Measurements from ENCODE around the gene CST2. TPM values are rescaled to one million over a fixed set of nuclear protein-coding genes. Genes with fewer than 3 reads are reported as not detected.

The CST2 gene
- total and polyA plus RNA-seq, 4 donors: not detected

GRCh38 chr20:23872065-23872464, 45.5 kb upstream of the CST2 start:
- Histone ChIP-seq H3K4me1 (ENCODE audit: control insufficient read depth in 4 of 4, insufficient read depth in 4 of 4, low read length in 3 of 4) (no peaks in the 10 kb centered on the region), H3K36me3 (ENCODE audit: control insufficient read depth in 4 of 4, insufficient read depth in 3 of 4, low read depth in 1 of 4, low read length in 3 of 4) (no peaks in the 10 kb centered on the region), H3K4me3 (ENCODE audit: low read depth in 1 of 3, low read length in 3 of 3) (no peak overlapping the region), H3K9ac (ENCODE audit: low read depth in 1 of 2, low read length in 2 of 2) (no peak overlapping the region), H3K27ac (ENCODE audit: low read depth in 1 of 2, low read length in 2 of 2) (no peak overlapping the region), H3K27me3 (ENCODE audit: control insufficient read depth in 4 of 4, insufficient read depth in 4 of 4, low read length in 3 of 4) (peaks cover 0 to 5% (median 2%) of the 10 kb centered on the region in 4 donors), H3K9me3 (ENCODE audit: control insufficient read depth in 4 of 4, low read length in 3 of 4) (no peaks in the 10 kb centered on the region)
- DNase-seq (ENCODE audit: low spot score): no peak
- 80% methylated on average over 1 of the region's 1 CpG for WGBS
- no peak for TF ChIP-seq TAF1 (conservative IDR thresholded peaks at IDR 0.05)

DNA sequence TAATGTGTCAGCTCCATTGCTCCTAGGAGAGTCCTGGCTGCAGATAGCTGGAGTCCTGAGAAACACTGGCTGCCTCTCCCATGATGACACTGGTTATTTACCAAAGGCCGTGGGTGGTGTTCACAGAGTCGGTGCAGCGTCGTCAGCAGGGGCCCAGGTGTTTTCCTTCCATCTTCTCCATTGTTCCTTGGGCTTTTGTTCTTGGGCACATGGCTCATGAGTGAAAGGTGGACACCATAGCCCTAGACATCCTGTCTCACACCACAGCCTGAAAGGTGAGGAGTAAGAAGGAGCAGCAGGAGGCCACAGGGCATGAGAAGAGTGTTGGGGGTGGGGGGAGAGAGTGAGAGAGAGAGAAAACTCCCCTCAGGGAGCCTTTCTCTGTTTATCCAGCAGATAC, 43.9 kb upstream of the CST2 start:
- no peak overlapping the region for H3K27ac ChIP-seq (ENCODE audit: low read depth in 1 of 2, low read length in 2 of 2)
- WGBS: 24% methylated on average over 4 of the region's 4 CpGs
- H3K9me3 ChIP-seq (ENCODE audit: control insufficient read depth in 4 of 4, low read length in 3 of 4): no peaks in the 10 kb centered on the region
- no peak for DNase-seq (ENCODE audit: low spot score)
- H3K9ac ChIP-seq (ENCODE audit: low read depth in 1 of 2, low read length in 2 of 2): no peak overlapping the region
- H3K4me1 ChIP-seq (ENCODE audit: control insufficient read depth in 4 of 4, insufficient read depth in 4 of 4, low read length in 3 of 4): no peaks in the 10 kb centered on the region
- H3K27me3 ChIP-seq (ENCODE audit: control insufficient read depth in 4 of 4, insufficient read depth in 4 of 4, low read length in 3 of 4): peaks cover 0 to 7% (median 3%) of the 10 kb centered on the region in 4 donors
- no peak overlapping the region for H3K4me3 ChIP-seq (ENCODE audit: low read depth in 1 of 3, low read length in 3 of 3)
- H3K36me3 ChIP-seq (ENCODE audit: control insufficient read depth in 4 of 4, insufficient read depth in 3 of 4, low read depth in 1 of 4, low read length in 3 of 4): no peaks in the 10 kb centered on the region
- no peak for TF ChIP-seq NR2F2 (IDR thresholded peaks at IDR 0.05)
- no peak for TF ChIP-seq HNF4A (conservative IDR thresholded peaks at IDR 0.05)
- TF ChIP-seq, protein P1, sequence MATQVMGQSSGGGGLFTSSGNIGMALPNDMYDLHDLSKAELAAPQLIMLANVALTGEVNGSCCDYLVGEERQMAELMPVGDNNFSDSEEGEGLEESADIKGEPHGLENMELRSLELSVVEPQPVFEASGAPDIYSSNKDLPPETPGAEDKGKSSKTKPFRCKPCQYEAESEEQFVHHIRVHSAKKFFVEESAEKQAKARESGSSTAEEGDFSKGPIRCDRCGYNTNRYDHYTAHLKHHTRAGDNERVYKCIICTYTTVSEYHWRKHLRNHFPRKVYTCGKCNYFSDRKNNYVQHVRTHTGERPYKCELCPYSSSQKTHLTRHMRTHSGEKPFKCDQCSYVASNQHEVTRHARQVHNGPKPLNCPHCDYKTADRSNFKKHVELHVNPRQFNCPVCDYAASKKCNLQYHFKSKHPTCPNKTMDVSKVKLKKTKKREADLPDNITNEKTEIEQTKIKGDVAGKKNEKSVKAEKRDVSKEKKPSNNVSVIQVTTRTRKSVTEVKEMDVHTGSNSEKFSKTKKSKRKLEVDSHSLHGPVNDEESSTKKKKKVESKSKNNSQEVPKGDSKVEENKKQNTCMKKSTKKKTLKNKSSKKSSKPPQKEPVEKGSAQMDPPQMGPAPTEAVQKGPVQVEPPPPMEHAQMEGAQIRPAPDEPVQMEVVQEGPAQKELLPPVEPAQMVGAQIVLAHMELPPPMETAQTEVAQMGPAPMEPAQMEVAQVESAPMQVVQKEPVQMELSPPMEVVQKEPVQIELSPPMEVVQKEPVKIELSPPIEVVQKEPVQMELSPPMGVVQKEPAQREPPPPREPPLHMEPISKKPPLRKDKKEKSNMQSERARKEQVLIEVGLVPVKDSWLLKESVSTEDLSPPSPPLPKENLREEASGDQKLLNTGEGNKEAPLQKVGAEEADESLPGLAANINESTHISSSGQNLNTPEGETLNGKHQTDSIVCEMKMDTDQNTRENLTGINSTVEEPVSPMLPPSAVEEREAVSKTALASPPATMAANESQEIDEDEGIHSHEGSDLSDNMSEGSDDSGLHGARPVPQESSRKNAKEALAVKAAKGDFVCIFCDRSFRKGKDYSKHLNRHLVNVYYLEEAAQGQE (IDR thresholded peaks at IDR 0.05): no peak
- TF ChIP-seq FOXA2 (IDR thresholded peaks at IDR 0.05): no peak
- no peak for TF ChIP-seq ATF3 (IDR thresholded peaks at IDR 0.05)
- TF ChIP-seq RXRA (IDR thresholded peaks at IDR 0.05): no peak
- TF ChIP-seq RAD21 (IDR thresholded peaks at IDR 0.05): no peak
- TF ChIP-seq EGR1 (IDR thresholded peaks at IDR 0.05; ENCODE audit: low read depth in 2 of 2): no peak
- no peak for TF ChIP-seq YY1 (IDR thresholded peaks at IDR 0.05)
- no peak for TF ChIP-seq MAX (IDR thresholded peaks at IDR 0.05)
- no peak for TF ChIP-seq JUND (IDR thresholded peaks at IDR 0.05)
- no peak for TF ChIP-seq GABPA (IDR thresholded peaks at IDR 0.05 in 1 of 2, conservative IDR thresholded peaks at IDR 0.05 in 1 of 2)
- TF ChIP-seq SP1 (IDR thresholded peaks at IDR 0.05): no peak
- TF ChIP-seq, protein P2, sequence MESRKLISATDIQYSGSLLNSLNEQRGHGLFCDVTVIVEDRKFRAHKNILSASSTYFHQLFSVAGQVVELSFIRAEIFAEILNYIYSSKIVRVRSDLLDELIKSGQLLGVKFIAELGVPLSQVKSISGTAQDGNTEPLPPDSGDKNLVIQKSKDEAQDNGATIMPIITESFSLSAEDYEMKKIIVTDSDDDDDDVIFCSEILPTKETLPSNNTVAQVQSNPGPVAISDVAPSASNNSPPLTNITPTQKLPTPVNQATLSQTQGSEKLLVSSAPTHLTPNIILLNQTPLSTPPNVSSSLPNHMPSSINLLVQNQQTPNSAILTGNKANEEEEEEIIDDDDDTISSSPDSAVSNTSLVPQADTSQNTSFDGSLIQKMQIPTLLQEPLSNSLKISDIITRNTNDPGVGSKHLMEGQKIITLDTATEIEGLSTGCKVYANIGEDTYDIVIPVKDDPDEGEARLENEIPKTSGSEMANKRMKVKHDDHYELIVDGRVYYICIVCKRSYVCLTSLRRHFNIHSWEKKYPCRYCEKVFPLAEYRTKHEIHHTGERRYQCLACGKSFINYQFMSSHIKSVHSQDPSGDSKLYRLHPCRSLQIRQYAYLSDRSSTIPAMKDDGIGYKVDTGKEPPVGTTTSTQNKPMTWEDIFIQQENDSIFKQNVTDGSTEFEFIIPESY (IDR thresholded peaks at IDR 0.05): no peak
